ENCODE measurements around the gene RPL21.
"Not testable (repeated sequence)": the region's sequence is repeated elsewhere in the genome, so short reads cannot be mapped to it uniquely, and the experiment has no call there.

Gene RPL21

DNA sequence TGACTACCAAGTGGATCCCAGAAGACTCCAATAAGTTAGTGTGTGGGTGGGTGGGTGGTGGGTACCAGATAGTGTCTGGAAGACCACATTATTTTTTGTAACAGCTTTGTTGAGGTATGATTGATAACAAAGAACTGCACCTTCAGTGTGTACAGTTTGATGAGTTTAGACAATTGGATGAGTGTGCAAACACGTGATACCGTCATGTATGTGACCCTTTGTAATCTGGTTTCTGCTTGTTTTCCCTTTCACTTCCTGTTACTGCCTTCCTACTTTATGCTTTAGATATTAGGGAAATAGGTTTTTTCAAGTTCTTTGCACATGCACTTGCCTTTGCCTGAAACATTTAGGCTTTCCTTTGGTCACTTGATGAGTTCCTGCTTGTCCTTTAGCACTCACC lies 8.5 kb downstream of the RPL21 start:
- no peak for DNase-seq

DNA sequence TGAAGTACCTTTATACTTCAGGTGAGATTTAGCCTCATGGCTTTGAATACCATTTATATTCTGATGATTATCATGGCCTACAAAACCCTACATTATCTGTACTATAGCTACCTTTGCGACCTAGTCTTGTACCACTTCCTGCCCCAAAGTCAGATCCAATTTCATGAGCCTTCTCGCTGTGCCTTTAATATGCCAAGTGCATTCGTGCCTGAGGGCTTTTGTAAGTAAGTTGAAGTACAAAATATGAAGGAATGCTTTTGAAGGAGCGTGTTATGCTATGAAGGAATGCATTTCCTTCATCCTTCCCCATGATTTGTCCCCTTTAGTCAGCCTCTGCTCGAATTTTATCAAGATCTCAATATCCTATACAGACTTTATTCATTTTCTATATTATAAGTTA lies 10.0 kb downstream of the RPL21 start:
- no peak for DNase-seq

DNA sequence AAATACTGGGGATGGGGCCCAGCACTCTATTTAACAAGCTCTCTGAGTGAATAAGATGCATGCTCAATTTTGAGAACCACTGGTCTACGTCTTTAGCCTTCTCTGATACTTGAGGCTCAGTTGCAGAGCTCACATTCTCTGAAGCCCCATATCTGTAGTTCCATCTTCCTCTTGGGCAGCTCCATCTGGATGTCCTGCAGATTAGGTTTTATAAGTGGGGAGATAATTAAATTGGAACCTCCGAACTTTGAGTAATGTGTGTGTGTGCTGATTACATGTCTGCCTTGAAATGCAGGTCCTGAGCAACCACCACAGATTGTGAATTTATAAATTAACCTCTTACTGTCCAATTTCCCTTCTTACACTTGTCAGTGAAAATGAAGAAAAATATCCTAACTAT lies 12.1 kb downstream of the RPL21 start:
- no peak for DNase-seq

DNA sequence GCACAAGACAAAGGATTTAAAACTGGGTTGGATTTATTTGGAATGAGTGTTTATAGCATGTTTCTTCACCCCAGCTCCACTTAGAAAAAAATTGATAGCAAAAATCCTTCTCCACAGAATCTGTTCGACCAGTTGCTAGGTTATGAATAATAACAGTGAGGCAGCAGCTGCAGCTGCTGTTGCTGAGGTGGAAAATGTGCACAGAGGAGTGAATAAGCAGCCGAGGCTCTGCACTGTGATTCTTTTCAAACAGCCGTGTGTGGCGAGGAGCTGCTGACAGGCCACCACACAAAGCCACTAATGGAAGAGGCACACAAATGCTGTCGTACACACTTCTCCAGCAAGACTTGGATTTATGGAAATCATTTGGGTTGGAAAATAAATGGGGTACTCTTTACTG lies 12.8 kb downstream of the RPL21 start:
- DNase-seq, result no peak

DNA sequence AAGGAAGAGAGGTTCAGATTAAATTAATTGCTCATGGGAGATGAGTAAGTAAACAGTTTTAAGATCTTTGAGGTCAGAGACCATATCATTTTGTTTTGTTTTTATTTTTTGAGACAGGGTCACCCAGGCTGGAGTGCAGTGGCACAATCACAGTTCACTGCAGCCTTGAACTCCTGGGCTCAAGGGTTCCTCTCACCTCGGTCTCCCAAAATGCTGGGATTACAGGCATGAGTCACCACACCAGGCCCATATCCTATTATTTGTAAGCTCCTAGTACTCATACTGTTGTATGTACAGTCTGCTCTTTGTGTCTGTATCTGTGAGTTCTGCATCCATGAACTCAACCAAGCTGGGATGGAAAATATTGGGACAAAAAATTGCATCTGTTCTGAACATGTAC lies 13.3 kb downstream of the RPL21 start:
- DNase-seq, result no peak

DNA sequence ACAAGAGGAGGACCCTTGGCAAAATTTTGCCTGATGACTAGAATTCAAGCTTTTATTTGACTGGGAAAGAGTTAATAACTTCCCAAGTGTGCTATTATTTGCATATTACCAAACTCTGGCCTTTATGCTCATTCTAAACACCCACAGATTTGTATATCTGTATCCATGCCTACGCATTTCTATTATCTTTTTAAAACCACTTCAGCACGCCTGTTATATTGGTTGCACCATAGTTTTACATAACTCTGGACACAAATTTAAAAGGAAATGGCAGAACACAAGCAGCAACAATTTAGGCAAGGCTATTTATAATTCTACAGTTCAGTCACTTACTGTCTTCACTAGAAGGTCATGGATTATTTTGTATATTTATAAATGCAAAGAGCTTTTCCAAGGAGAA lies 15.6 kb downstream of the RPL21 start:
- no peak for DNase-seq

DNA sequence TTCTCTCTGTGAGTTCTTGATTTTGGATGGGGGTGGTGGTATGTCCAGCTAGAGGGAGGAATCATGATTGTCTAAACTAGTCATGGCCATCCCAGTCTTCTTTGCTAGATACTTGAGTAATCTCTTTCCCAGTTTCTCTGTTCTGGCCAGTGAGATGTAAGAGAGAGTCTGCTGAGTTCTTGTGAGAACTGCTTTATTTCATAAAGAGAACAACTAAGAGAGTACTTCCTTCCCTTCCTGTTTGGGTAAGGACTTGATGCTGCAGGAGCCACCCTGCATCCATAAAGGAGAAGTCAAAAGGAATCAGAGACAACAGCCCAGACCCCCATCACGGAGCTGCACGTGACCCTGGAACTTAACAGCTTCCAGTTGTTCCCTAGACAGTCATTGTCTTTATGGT lies 16.2 kb downstream of the RPL21 start:
- DNase-seq, result no peak

DNA sequence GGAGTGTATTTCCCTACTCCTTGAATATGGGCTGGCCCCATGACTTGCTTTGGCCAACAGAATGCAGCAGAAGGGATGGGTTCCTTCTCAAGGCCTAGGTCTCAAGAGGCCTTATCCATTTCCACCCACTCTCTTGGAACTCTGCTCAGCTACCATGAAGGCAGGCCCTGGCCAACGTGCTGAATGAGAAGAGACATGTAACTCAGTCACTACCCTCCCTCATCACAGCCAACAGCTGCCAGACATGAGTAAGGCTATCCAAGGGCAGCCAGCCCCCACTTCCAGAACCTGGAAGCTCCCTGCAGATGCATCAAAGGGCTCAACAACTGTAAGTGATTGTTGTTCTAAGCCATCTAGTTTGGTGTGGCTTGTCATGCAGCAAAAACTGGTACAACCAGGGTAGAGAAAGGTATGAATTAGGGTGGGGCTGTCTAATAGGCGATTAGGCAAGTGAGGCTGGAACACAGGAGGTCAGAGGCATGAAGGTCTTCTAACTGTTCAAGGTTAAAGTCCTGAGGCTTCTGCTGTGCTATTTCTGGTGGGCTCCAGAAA lies 17.8 kb downstream of the RPL21 start:
- DNase-seq, result no peak

DNA sequence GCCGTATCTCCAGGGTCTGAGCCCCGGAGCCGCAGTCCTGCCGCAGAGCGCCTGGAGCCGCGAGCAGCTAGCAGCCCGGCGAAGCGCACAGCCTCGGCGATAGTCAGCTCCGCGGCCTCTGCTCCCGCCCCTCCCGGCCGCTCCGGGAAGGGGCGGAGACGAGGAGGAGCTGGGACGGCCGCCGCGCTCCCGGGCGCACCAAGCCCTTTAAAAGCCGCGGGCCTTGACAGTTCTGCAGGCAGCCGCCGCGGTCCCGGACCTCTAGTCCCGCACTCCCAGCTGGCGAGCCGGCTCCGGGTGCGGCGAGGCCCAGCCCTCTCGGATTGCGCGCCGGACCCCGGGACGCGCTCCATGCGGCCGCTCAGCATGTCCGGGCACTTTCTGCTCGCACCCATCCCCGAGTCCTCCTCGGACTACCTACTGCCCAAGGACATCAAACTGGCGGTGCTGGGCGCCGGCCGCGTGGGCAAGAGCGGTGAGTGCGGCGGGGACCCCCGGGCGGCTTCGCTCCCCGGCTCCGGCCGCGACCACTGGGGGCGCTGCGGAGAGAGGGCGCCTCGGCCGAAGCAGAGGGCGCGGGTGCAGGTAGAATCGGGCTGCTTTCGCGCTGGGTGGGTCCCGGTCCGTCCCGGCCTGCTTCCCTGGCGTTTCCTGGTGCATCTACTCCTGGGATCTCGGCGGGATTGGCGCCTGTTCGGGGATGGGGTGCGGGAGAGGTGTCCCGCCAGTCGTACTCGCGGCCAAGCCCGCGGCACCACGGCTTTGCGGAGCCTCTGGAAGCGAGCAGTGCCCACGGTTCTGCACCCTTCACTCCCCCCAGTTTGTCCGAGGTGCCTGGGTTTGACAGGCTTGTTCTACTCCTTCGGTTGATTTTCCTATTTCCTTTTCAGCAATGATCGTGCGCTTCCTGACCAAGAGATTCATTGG lies 19.5 kb downstream of the RPL21 start, which contains the start of gene RASL11A:
TSS of gene RASL11A (plus strand) at position 237 of the 927 bp plus-strand sequence. CDS start at position 352, 115 bp downstream.
- DNase-seq, result peak; percentile 74

DNA sequence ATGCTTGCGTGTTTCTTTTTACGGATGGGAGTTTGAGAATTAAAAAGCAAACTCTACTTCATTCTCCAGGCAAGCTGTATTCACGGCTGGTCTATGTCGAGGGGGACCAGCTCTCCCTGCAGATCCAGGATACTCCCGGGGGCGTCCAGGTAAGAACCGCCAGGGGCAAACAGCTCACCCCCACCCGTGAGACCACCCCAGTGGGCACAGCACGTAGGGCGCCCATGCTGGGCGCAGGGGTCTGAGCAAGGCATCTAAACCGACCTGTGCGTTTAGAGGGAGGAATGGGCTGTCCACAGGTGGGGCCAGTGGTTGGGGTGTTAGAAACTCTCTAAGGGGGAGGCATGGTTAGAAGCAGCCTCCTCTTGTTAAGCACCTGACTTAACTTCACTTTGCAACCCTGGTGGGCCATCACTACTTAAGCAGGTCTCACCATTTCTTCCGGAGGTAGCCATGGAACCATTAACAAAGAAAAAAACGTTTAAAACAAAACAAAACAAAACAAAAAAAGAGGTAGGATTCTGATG lies 20.3 kb downstream of the RPL21 start:
- no peak for DNase-seq

DNA sequence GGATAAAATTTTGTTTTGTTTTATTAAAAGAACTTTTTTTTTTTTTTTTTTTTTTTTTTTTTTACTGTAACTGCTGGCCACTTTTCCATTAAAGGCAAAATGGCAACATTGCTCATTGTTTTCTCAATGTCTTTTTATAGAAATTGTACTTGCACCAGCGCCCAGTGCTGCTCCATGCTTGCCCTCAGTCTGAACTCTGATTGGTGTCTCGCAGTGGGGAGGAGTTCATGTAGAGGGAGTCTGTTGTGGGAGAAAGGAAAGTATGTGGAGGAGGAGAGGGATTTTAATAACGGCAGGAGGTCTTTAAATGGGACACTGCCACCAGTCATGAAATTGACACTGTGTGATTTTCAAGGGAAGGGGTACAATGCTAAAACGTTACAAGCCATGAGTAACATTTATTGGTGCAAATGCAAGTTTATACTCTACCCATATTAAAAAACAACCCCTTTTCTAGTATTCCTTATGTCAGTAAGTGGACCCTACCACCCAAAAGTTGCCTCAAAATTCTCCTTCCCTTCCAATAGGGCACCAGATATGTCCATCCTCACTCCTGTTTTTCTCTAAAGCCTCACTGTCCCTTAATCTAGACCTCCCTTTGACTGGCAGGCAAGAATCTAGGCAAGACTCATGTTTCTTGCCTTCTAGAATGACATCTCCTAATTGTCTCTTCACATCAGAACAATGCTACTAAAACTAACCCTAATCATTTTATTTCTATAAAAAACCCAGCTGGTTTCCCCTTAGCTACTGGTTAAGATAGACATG lies 22.5 kb downstream of the RPL21 start:
- no peak for DNase-seq

DNA sequence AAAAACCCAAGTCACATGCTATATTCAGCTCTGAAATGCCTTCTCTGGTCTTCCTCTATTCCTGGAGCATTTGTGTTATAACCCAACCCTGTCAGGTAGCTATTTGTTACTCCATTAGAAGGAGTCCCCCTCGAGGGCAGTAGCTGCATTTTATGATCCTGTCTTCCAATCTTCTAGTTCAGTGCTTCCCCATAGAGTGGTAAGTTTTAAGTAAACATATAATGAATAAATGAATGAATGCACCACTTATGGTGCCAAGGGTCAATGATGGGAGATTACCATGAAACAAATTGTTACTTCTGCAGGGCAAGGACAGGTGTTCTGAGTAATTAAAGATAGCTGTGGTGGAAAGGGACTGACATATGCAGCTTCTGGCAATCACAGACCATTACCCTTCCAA lies 23.3 kb downstream of the RPL21 start:
- DNase-seq, result no peak

DNA sequence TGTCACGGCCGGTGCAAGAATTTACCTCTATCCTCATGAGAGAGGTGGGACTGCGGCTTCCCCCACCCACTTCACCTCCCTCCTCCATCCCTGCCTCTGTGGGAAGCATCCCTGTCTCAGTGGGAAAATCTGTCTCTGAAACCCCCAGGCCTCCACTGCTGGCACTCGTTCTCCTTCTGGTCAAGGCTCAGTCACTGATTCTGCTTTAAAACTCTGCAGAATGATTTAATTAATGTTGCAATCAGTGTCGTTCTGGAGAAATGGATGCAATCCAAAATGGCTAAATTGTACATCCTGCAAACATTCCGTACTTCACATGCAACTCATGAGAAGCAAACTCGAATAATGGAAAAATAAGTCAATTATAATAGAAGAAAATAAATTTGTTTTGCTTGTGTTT lies 24.8 kb downstream of the RPL21 start:
- no peak for DNase-seq

DNA sequence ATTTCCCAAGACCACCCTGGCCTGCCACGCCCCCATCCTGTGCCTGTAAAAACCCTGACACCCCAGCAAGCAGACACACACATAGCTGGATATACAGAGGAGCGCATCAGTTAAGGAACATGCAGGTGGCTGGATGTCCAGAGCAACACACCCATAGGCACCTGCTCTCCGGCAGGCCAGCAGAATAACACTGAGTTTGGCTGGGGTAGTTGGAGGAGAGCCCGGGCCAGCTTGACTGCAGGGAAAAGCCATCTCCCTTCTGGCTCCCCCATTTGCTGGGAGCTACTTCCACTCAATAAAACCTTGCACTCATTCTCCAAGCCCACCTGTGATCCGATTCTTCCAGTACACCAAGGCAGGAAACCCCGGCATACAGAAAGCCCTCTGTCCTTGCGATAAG lies 28.1 kb downstream of the RPL21 start:
- DNase-seq, result no peak

DNA sequence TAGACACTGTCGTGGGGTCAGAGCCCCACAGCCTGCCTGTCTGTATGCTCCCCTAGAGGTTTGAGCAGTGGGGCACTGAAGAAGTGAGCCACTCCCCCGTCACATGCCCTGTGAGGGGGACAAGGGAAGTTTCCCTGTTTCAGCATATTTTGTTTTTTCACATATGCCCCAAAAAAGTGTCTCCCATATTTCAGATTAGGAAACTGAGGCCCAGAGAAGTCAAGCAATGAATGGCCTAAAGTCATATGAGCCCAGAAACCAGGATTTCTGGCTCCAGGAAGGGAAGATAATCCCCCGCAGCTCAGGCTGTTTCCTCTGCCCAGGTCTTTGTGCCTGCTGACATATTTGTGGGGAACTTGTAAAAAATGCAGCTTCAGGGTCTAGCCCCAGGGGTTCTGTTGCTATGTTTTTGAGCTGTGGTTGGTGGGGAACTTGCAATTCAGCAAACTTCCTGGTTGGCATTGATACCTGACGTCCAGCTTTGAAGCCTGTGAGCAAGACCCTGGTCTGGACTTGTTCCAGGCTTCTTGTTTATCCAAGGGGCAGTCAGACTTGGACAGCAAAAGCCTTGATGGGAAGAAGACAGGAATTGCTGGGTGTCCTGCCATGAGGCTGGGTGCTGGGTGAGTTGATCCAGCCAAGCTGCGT lies 28.8 kb downstream of the RPL21 start:
- DNase-seq, result no peak

DNA sequence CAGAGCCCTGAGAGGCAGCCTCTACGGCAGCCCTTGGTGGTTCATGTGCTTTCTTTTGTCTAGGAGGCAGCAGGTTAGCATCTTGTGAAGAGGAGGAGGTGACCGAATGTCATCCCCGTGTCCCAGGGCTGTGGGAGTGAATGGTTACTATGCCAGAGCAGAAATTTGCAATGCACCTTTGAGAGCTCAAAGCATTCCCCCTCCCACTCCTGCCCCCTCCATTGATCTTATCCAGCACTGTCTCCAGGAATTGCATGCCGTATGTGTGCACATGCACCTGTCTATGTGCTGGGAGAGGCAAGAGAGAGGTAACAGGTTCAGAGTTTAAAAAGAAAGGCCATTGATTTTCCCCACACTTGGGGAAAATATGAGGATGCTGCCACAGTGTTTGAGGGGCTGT lies 29.5 kb downstream of the RPL21 start:
- DNase-seq, result no peak

DNA sequence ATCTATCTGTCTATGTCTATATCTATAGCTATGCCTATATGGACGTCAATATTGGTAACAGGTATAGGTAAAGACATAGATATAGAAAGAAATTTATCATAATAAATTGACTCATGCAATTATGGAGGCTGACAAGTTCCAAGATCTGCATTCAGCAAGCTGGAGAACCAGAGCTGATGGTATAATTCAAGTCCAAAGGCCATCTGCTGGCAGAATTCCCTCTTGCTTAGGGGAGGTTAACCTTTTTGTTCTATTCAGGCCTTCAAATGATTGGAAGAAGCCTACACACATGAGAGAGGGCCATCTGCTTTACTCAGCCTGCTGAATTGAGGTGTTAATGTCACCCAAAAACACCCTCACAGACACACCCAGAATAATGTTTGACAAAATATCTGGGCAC lies 30.1 kb downstream of the RPL21 start:
- DNase-seq, result no peak

DNA sequence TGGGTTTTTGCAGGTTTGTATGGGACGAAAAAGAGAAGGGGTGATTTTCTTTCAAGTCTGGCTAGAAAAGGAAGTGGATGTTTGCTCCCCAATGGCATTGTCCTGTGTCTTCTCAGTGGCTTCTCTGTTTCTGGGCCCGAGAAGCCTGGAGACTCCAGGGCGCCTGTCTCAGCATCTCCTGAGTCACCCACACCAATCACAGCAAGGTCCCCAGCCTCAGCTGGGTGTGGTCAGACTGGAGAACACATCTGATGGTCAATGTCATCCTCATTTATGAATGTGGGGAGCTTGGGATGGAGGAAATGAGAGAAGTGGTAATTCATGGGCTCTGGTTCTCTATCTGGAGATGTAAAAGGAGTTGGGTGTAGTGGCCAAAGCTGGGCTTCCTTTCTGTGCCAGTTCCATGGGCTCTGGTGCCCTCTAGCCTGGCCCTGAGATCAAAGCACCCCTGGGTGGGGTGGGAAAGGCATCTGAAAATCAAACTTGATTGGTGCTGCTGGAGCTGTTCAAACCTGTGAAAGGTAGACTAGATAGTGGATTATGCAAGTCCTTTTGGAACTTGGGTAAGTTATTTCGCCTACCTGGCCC lies 32.6 kb downstream of the RPL21 start:
- DNase-seq, result no peak

DNA sequence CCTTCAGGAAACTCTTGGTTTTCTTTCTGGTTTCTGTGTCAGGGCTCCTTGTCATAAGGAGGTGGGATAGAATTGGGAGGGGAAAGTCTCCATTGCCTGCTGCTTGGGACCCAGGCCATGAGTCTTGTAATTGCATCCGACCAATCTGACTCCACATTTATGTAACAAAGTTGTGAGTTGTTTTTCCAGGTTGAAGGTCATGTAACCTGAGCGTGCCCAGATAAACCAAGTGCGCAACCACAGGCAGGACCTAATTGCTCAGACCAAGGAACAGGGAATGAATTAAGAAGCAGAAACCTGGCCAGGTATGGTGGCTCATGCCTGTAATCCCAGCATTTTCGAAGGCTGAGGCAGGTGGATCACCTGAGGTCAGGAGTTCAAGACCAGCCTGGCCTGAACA lies 37.0 kb downstream of the RPL21 start:
- no peak for DNase-seq

DNA sequence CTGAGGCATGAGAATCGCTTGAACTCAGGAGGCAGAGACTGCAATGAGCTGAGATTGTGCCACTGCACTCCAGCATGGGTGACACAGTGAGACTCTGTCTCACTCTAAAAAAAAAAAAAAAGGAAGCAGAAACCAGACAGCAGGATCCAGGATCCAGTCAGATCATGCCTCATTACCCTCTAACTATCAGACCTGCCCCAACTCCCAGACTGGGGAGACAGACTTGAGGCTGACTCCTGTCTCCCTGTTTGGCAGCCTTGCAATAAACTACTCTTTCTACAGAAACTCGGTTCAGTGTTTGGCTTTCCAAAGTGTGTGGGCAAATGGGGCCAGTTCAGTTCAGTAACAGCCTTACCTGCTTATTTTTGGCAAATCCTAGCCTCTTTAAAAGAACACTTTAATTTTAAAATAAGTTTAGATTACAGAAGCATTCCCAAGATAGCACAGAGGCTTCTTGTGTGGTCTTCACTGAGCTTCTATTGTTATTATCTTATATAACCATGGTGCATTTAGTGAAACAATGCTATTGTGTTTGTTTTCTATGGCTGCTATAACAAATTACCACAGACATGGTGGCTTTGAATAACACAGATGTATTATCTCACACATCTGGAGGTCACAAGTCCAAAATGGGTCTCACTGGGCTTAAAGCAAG lies 37.8 kb downstream of the RPL21 start:
- DNase-seq, result no peak

DNA sequence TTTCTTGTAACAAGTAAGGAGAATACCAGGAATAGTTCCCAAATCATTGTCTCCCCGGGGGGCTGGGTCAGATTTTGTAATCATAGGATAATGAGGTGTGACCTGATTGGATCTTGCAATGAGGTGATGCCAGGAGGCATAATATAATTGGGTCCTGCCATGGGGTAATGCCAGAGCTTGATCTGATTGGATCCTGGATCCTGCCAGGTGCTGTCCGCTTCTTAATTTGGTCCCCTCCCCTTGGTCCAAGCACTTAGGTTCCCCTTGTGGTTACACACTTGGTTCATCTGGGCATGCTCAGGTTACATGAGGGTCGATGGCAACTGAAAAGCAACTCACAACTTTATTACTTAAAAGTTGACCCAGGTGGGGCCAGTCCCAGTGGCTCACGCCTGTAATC lies 39.4 kb downstream of the RPL21 start:
- DNase-seq, result no peak

DNA sequence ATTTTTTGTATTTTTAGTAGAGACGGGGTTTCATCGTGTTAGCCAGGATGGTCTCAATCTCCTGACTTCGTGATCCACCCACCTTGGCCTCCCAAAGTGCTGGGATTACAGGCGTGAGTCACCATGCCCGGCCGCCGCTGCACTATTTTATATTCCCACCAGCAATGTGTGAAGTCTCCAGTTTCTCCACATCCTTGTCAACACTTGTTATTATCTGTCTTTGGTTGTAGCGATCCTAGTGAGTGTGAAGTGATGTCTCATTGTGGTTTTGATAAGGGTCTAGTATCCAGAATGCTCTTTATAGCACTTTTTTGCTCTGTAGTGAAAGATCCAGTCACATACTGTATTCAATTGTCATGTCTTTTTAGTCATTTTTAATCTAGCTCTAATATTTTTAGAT lies 40.6 kb downstream of the RPL21 start:
- not testable (repeated sequence) for DNase-seq
